IMR-90 (cell line): ENCODE measurements around the gene ERMAP. TPM values are rescaled to one million over a fixed set of nuclear protein-coding genes. Genes with fewer than 3 reads are reported as not detected.

Source experiments
- ATAC-seq: fragments of 200-7000 bp; cut with Tn5 transposase; 2 replicates; pipeline ENCODE4 v1.9.1; 2020; ENCODE audit warnings: low read depth, mild to moderate bottlenecking, moderate library complexity
- BruUV-seq: library from RNA; stranded (reverse); fragments of 400-500 nt; replicated peaks from 2 replicates; lab custom pipeline; 2021; lab: Mats Ljungman, UMichigan
- CTCF ChIA-PET: fragments of 300-600 bp; formaldehyde crosslinking; extraction: SDS; loops from one replicate; lab custom pipeline; 2021; ENCODE audit warnings: antibody characterized with exemption; lab: Yijun Ruan, JAX
- POLR2A ChIA-PET: fragments of 300-600 bp; sonication (Branson Sonifier 250); formaldehyde crosslinking; loops from one replicate; lab custom pipeline; 2022; ENCODE audit warnings: antibody characterized with exemption; ENCODE audit not compliant: unreplicated experiment; lab: Charles Lee
- DNase-seq: peaks from one replicate; pipeline ENCODE4 v3.0.0; 2013
- H2AFZ ChIP-seq: replicated peaks from 2 replicates; pipeline ENCODE3; 2013; ENCODE audit warnings: low read length, mild to moderate bottlenecking; ENCODE audit not compliant: poor library complexity
- H2AK5ac ChIP-seq: 2 replicates; pipeline ENCODE4 v1.6.1; 2013; ENCODE audit warnings: low read depth, low read length, inconsistent platforms
- H2AK9ac ChIP-seq: replicated peaks from 2 replicates; pipeline ENCODE3; 2013; ENCODE audit warnings: mild to moderate bottlenecking, low read depth, low read length, moderate library complexity; ENCODE audit not compliant: poor library complexity
- H2BK120ac ChIP-seq: 2 replicates; pipeline ENCODE4 v1.6.1; 2013; ENCODE audit warnings: low read depth, low read length, inconsistent platforms
- H2BK15ac ChIP-seq: 3 replicates; pipeline ENCODE4 v1.6.1; 2013; ENCODE audit warnings: low read depth, low read length, inconsistent platforms
- H2BK20ac ChIP-seq: 2 replicates; pipeline ENCODE4 v1.6.1; 2013; ENCODE audit warnings: low read depth, mild to moderate bottlenecking, inconsistent platforms, low read length, moderate library complexity
- H2BK5ac ChIP-seq: 2 replicates; pipeline ENCODE4 v1.6.1; 2013; ENCODE audit warnings: mild to moderate bottlenecking, low read depth, low read length, inconsistent platforms; ENCODE audit not compliant: poor library complexity, severe bottlenecking
- H3K14ac ChIP-seq: replicated peaks from 2 replicates; pipeline ENCODE4 v1.6.1; 2013; ENCODE audit warnings: low read depth, low read length, inconsistent platforms
- H3K18ac ChIP-seq: 2 replicates; pipeline ENCODE4 v1.6.1; 2013; ENCODE audit warnings: low read depth, low read length, control low read depth
- H3K23ac ChIP-seq: 2 replicates; pipeline ENCODE4 v1.6.1; 2013; ENCODE audit warnings: low read depth, low read length, inconsistent platforms
- H3K27ac ChIP-seq: 2 replicates; pipeline ENCODE4 v1.5.1; 2013; ENCODE audit warnings: mild to moderate bottlenecking, control low read depth, low read length; ENCODE audit not compliant: insufficient read depth
- H3K27me3 ChIP-seq: 2 replicates; pipeline ENCODE4 v1.6.1; 2013; ENCODE audit warnings: low read length; ENCODE audit not compliant: control insufficient read depth, insufficient read depth
- H3K36me3 ChIP-seq: 2 replicates; pipeline ENCODE4 v1.6.1; 2013; ENCODE audit warnings: low read length, mixed read lengths; ENCODE audit not compliant: control insufficient read depth, insufficient read depth
- H3K4ac ChIP-seq: 2 replicates; pipeline ENCODE4 v1.6.1; 2013; ENCODE audit warnings: low read depth, low read length, inconsistent platforms
- H3K4me1 ChIP-seq: 2 replicates; pipeline ENCODE4 v1.6.1; 2013; ENCODE audit warnings: low read length, mixed read lengths; ENCODE audit not compliant: control insufficient read depth, insufficient read depth
- H3K4me2 ChIP-seq: 2 replicates; pipeline ENCODE4 v1.6.1; 2013; ENCODE audit warnings: low read depth, mild to moderate bottlenecking, control low read depth, low read length, moderate library complexity
- H3K4me3 ChIP-seq: 2 replicates; pipeline ENCODE4 v1.5.1; 2013; ENCODE audit warnings: low read depth, mild to moderate bottlenecking, control low read depth, low read length, moderate library complexity; ENCODE audit not compliant: insufficient read depth
- H3K56ac ChIP-seq: 2 replicates; pipeline ENCODE4 v1.6.1; 2013; ENCODE audit warnings: low read length, inconsistent platforms; ENCODE audit not compliant: insufficient read depth; ENCODE audit errors: extremely low read depth
- H3K79me1 ChIP-seq, 2 experiments: 2 replicates each; pipeline ENCODE4 v1.6.1; 2013; ENCODE audit warnings: low read length in 2 of 2, inconsistent platforms in 1 of 2, low read depth in 1 of 2
- H3K9ac ChIP-seq: 2 replicates; pipeline ENCODE4 v1.6.1; 2013; ENCODE audit warnings: low read depth, low read length, control low read depth
- H3K9me1 ChIP-seq: 2 replicates; pipeline ENCODE4 v1.6.1; 2013; ENCODE audit warnings: low read length, inconsistent platforms; ENCODE audit not compliant: insufficient read depth
- H3K9me3 ChIP-seq: 2 replicates; pipeline ENCODE4 v1.6.1; 2013; ENCODE audit warnings: low read length; ENCODE audit not compliant: control insufficient read depth, insufficient read depth
- H4K20me1 ChIP-seq: 2 replicates; pipeline ENCODE4 v1.6.1; 2013; ENCODE audit warnings: low read length, inconsistent platforms; ENCODE audit not compliant: insufficient read depth
- H4K5ac ChIP-seq: 2 replicates; pipeline ENCODE4 v1.6.1; 2013; ENCODE audit warnings: mild to moderate bottlenecking, low read depth, low read length, control low read depth
- H4K8ac ChIP-seq, 2 experiments: 2 replicates each; pipeline ENCODE4 v1.6.1; 2013; ENCODE audit warnings: low read depth in 2 of 2, low read length in 2 of 2, control low read depth in 1 of 2, inconsistent platforms in 1 of 2
- H4K91ac ChIP-seq: 2 replicates; pipeline ENCODE4 v1.6.1; 2013; ENCODE audit warnings: low read depth, low read length, inconsistent platforms; ENCODE audit not compliant: insufficient read depth
- BHLHE40 ChIP-seq: fragments of 150-350 bp; IDR thresholded peaks from 2 replicates; pipeline ENCODE4 v1.6.1; 2016; ENCODE audit warnings: mild to moderate bottlenecking, low read depth, low read length
- CEBPB ChIP-seq: IDR thresholded peaks from 2 replicates; pipeline ENCODE4 v1.6.1; 2012; ENCODE audit warnings: low read depth, low read length, improper control_type of control experiment
- CHD1 ChIP-seq: IDR thresholded peaks from 2 replicates; pipeline ENCODE4 v1.6.1; 2012; ENCODE audit warnings: low read depth, low read length, improper control_type of control experiment
- CTCF ChIP-seq: conservative IDR thresholded peaks from 2 replicates; pipeline ENCODE4 v1.5.1; 2012; ENCODE audit warnings: mild to moderate bottlenecking, low read depth, low read length, improper control_type of control experiment
- FOS ChIP-seq: fragments of 150-350 bp; IDR thresholded peaks from 2 replicates; pipeline ENCODE4 v1.6.1; 2016; ENCODE audit warnings: low read depth, low read length
- MAFK ChIP-seq: IDR thresholded peaks from 2 replicates; pipeline ENCODE4 v1.6.1; 2012; ENCODE audit warnings: low read depth, low read length, improper control_type of control experiment
- MAZ ChIP-seq: IDR thresholded peaks from 2 replicates; pipeline ENCODE4 v1.6.1; 2012; ENCODE audit warnings: low read depth, mild to moderate bottlenecking, low read length, improper control_type of control experiment, moderate library complexity, borderline replicate concordance
- MXI1 ChIP-seq: IDR thresholded peaks from 2 replicates; pipeline ENCODE4 v1.6.1; 2012; ENCODE audit warnings: low read depth, mild to moderate bottlenecking, low read length, moderate library complexity, borderline replicate concordance
- NFE2L2 ChIP-seq: fragments of 150-350 bp; IDR thresholded peaks from 2 replicates; pipeline ENCODE4 v1.6.1; 2016; ENCODE audit warnings: low read depth, mild to moderate bottlenecking, low read length
- POLR2A ChIP-seq: IDR thresholded peaks from 2 replicates; pipeline ENCODE4 v1.6.1; 2012; ENCODE audit warnings: mild to moderate bottlenecking, low read depth, low read length
- RAD21 ChIP-seq: IDR thresholded peaks from 2 replicates; pipeline ENCODE4 v1.6.1; 2012; ENCODE audit warnings: low read length, improper control_type of control experiment
- RCOR1 ChIP-seq: IDR thresholded peaks from 2 replicates; pipeline ENCODE4 v1.6.1; 2012; ENCODE audit warnings: mild to moderate bottlenecking, low read length, improper control_type of control experiment; ENCODE audit not compliant: insufficient replicate concordance
- RFX5 ChIP-seq: IDR thresholded peaks from 2 replicates; pipeline ENCODE4 v1.8.0; 2012; ENCODE audit warnings: low read depth, mild to moderate bottlenecking, low read length, moderate library complexity
- SMC3 ChIP-seq: fragments of 150-350 bp; IDR thresholded peaks from 2 replicates; pipeline ENCODE4 v1.6.1; 2016; ENCODE audit warnings: low read depth, mild to moderate bottlenecking, antibody characterized with exemption, low read length, moderate library complexity
- WGBS, 2 experiments: methylation state at CpG; one replicate each; pipeline versions ENCODE4 v1.1.5 to v1.1.7; 2013; ENCODE audit warnings: missing lambda C conversion rate in 2 of 2; ENCODE audit not compliant: insufficient read length in 1 of 2; ENCODE audit errors: extremely low coverage in 2 of 2; 5-methylcytosine and 5-hydroxymethylcytosine counted together
- dilution Hi-C: fragments of 300-500 bp; cut with HindIII; formaldehyde crosslinking; loops from one replicate; pipeline ENCODE4 v1.14.3; 2018; ENCODE audit warnings: low sequenced_read_pairs; ENCODE audit not compliant: unreplicated experiment
- in situ Hi-C: fragments of 300-500 bp; cut with MboI; formaldehyde crosslinking; loops from 3 replicates; pipeline ENCODE4 v1.14.3; 2019; ENCODE audit warnings: low sequenced_read_pairs, inconsistent platforms, mixed read lengths
- intact Hi-C: fragments of 100-400 bp; cut with micrococcal nuclease; formaldehyde crosslinking; loops from 2 replicates; pipeline ENCODE4 v1.10.0; 2022
- polyA plus RNA-seq, 3 experiments: library from polyadenylated mRNA; depleted of rRNA; stranded (reverse); fragments of >200 nt; gene quantifications; 2 replicates each; pipeline ENCODE4 v1.2.3, GENCODE V29; 2012; ENCODE audit warnings: low replicate concordance in 1 of 3
- total RNA-seq: library from RNA; depleted of rRNA; stranded (reverse); fragments of >200 nt; gene quantifications from 2 replicates; pipeline ENCODE4 v1.2.3, GENCODE V29; 2012
- TF ChIP-seq, protein P1 (sequence below): fragments of 150-350 bp; IDR thresholded peaks from 2 replicates; pipeline ENCODE4 v1.6.1; 2017; ENCODE audit warnings: mild to moderate bottlenecking, antibody characterized with exemption, low read length, low read depth
- TF ChIP-seq, protein P2 (sequence below): fragments of 150-350 bp; IDR thresholded peaks from 2 replicates; pipeline ENCODE4 v1.6.1; 2016; ENCODE audit warnings: low read depth, mild to moderate bottlenecking, low read length, moderate library complexity, borderline replicate concordance

ERMAP gene
- total and polyA plus RNA-seq, 2 of the 4 experiments (the other 2 are of a cell fraction), result 5.0 to 7.2 TPM

DNA sequence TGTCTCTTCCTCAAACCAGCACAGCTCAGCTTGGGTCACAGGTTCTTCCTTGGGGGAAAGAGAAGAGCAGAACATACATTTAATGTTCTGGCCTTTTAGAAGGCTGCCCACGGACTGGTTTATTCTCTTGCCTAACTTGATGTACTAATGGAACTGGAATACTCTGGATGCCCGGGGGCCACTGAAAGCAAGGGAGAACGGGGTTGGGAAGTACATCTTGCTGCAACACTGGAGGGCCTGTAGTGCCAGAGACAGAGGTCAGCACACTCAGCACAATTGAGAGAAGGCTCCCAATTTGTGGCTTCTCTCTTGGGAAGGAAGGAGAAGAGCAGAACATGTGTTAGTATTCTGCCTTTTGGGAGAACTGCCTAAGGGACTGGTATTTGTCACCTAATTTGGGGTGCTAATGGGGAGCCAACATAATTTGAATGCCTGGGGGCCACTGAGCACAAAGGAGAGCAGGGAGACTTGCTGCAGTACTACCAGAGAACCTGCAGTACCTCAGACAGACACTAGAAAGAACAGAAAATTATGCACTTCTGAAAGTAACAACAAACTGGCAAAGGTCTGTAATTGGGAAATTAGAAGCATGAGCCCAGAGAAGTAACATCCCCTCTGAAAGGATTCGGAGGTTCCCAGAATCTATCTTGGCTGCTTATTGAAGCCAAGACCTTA, 43.6 kb downstream of the ERMAP start:
- no peak overlapping the region for H3K14ac ChIP-seq
- no peak overlapping the region for H3K9ac ChIP-seq
- H3K36me3 ChIP-seq, result no peaks in the 10 kb centered on the region
- no peak overlapping the region for H2BK120ac ChIP-seq
- H2AK9ac ChIP-seq, result no peak overlapping the region
- no peak overlapping the region for H2BK20ac ChIP-seq
- DNase-seq (no peak), ATAC-seq (no peak)
- TF ChIP-seq, protein P1, sequence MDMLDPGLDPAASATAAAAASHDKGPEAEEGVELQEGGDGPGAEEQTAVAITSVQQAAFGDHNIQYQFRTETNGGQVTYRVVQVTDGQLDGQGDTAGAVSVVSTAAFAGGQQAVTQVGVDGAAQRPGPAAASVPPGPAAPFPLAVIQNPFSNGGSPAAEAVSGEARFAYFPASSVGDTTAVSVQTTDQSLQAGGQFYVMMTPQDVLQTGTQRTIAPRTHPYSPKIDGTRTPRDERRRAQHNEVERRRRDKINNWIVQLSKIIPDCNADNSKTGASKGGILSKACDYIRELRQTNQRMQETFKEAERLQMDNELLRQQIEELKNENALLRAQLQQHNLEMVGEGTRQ, result no peak
- no peak for TF ChIP-seq CTCF
- TF ChIP-seq CHD1, result no peak
- TF ChIP-seq RCOR1, result no peak
- no peak for TF ChIP-seq RFX5
- TF ChIP-seq POLR2A, result no peak
- TF ChIP-seq SMC3, result no peak
- TF ChIP-seq FOS, result no peak
- no peak for TF ChIP-seq CEBPB
- no peak for TF ChIP-seq NFE2L2
- no peak for TF ChIP-seq MAFK
- TF ChIP-seq, protein P2, sequence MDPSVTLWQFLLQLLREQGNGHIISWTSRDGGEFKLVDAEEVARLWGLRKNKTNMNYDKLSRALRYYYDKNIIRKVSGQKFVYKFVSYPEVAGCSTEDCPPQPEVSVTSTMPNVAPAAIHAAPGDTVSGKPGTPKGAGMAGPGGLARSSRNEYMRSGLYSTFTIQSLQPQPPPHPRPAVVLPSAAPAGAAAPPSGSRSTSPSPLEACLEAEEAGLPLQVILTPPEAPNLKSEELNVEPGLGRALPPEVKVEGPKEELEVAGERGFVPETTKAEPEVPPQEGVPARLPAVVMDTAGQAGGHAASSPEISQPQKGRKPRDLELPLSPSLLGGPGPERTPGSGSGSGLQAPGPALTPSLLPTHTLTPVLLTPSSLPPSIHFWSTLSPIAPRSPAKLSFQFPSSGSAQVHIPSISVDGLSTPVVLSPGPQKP, result no peak
- TF ChIP-seq MXI1, result no peak
- no peak for TF ChIP-seq RAD21
- no peak for TF ChIP-seq MAZ
- TF ChIP-seq BHLHE40, result no peak
- no peak overlapping the region for H2BK15ac ChIP-seq
- POLR2A ChIA-PET, result no interaction called here
- in situ Hi-C loops, result no loop called here
- H3K9me3 ChIP-seq, result peaks cover 8% of the 10 kb centered on the region
- no peak overlapping the region for H4K8ac ChIP-seq
- 100% methylated on average over 1 of the region's 4 CpGs; no CpG with 5 or more reads in 1 of the 2 experiments for WGBS, 2 experiments
- H3K4me2 ChIP-seq, result no peak overlapping the region
- no peak overlapping the region for H2BK5ac ChIP-seq
- H2AK5ac ChIP-seq, result no peak overlapping the region
- CTCF ChIA-PET, result no interaction called here
- no peak overlapping the region for H3K56ac ChIP-seq
- H3K23ac ChIP-seq, result no peak overlapping the region
- H4K5ac ChIP-seq, result no peak overlapping the region
- no TSS peak for BruUV-seq
- H3K18ac ChIP-seq, result no peak overlapping the region
- H3K4me3 ChIP-seq, result no peak overlapping the region
- H3K9me1 ChIP-seq, result no peaks in the 10 kb centered on the region
- no peak overlapping the region for H3K4ac ChIP-seq
- H3K79me1 ChIP-seq, result no peaks in the 10 kb centered on the region
- H3K27ac ChIP-seq, result no peak overlapping the region
- H4K20me1 ChIP-seq, result no peaks in the 10 kb centered on the region
- H3K27me3 ChIP-seq, result peaks cover 4% of the 10 kb centered on the region
- H2AFZ ChIP-seq, result no peak overlapping the region
- no peak overlapping the region for H4K91ac ChIP-seq
- intact Hi-C loops, result no loop called here
- H3K4me1 ChIP-seq, result no peaks in the 10 kb centered on the region
- dilution Hi-C loops, result no loop called here
